NCI-H2107 treated with DMSO at 0.1 percent for 48 hours (cell line): ENCODE measurements around the gene CEP170.
A peak's percentile ranks its signal among the peaks of the same experiment; 100 is the strongest.
"Not testable (repeated sequence)": the region's sequence is repeated elsewhere in the genome, so short reads cannot be mapped to it uniquely, and the experiment has no call there.

Source experiments
- DNase-seq: peaks from one replicate; lab custom pipeline; 2025; ENCODE audit not compliant: unreplicated experiment; lab: John Stamatoyannopoulos, UW

CEP170 gene

GRCh38 chr1:243183661-243184060, 71.4 kb downstream of the CEP170 start:
- peak; percentile 21 for DNase-seq

- peak; percentile 16 for DNase-seq
Observed at GRCh38 chr1:243183176-243183575, 71.9 kb downstream of the CEP170 start.

GRCh38 chr1:243179720-243180119, 75.4 kb downstream of the CEP170 start:
- peak; percentile 78 for DNase-seq

GRCh38 chr1:243177792-243178191, 77.3 kb downstream of the CEP170 start:
- DNase-seq, result not testable (repeated sequence)

GRCh38 chr1:243173758-243174369, 81.2 kb downstream of the CEP170 start:
- DNase-seq, result not testable (repeated sequence)

GRCh38 chr1:243164911-243165310, 90.2 kb downstream of the CEP170 start:
- DNase-seq, result not testable (repeated sequence)

GRCh38 chr1:243150906-243151305, 104.2 kb downstream of the CEP170 start:
- not testable (repeated sequence) for DNase-seq

- DNase-seq, result not testable (repeated sequence)
Observed at GRCh38 chr1:243149120-243149519, 106.0 kb downstream of the CEP170 start.

- not testable (repeated sequence) for DNase-seq
Observed at GRCh38 chr1:243147351-243147750, 107.7 kb downstream of the CEP170 start.

- peak; percentile 11 for DNase-seq
Observed at GRCh38 chr1:243140498-243140897, 114.6 kb downstream of the CEP170 start.

GRCh38 chr1:243122876-243123409, 132.1 kb downstream of the CEP170 start:
- peak; percentile 82 for DNase-seq

GRCh38 chr1:243121939-243122338, 133.1 kb downstream of the CEP170 start:
- not testable (repeated sequence) for DNase-seq

GRCh38 chr1:243118601-243119322, 136.3 kb downstream of the CEP170 start:
- DNase-seq, result not testable (repeated sequence)

- DNase-seq, result not testable (repeated sequence)
Observed at GRCh38 chr1:243116187-243116586, 138.9 kb downstream of the CEP170 start.

- DNase-seq, result not testable (repeated sequence)
Observed at GRCh38 chr1:243114769-243115168, 140.3 kb downstream of the CEP170 start.

- DNase-seq, result peak; percentile 97
Observed at GRCh38 chr1:243114059-243114713, 140.9 kb downstream of the CEP170 start.

- not testable (repeated sequence) for DNase-seq
Observed at GRCh38 chr1:243107171-243107570, 147.9 kb downstream of the CEP170 start.

- not testable (repeated sequence) for DNase-seq
Observed at GRCh38 chr1:243105652-243106332, 149.3 kb downstream of the CEP170 start.

GRCh38 chr1:243105104-243105503, 150.0 kb downstream of the CEP170 start:
- DNase-seq, result not testable (repeated sequence)

GRCh38 chr1:243104452-243104851, 150.6 kb downstream of the CEP170 start:
- not testable (repeated sequence) for DNase-seq

GRCh38 chr1:243101551-243102050, 153.5 kb downstream of the CEP170 start:
- DNase-seq, result not testable (repeated sequence)
